Progenitor cell of endocrine pancreas (in vitro differentiated cells): ENCODE measurements around the gene CRY2. TPM values are rescaled to one million over a fixed set of nuclear protein-coding genes. Genes with fewer than 3 reads are reported as not detected.

ENCODE experiments used
- DNase-seq: peaks from one replicate; pipeline ENCODE4 v3.0.0; 2021; ENCODE audit warnings: low spot score; ENCODE audit not compliant: unreplicated experiment
- H3K27ac Mint-ChIP-seq: 2 replicates; pipeline ENCODE4 v1.8.0; 2021; ENCODE audit warnings: mild to moderate bottlenecking, moderate library complexity, mixed read lengths
- H3K27me3 Mint-ChIP-seq: 2 replicates; pipeline ENCODE4 v1.8.0; 2021; ENCODE audit warnings: mixed read lengths
- H3K36me3 Mint-ChIP-seq: 2 replicates; pipeline ENCODE4 v1.8.0; 2022; ENCODE audit warnings: mixed read lengths; ENCODE audit not compliant: insufficient read depth
- H3K4me1 Mint-ChIP-seq: 2 replicates; pipeline ENCODE4 v1.8.0; 2021; ENCODE audit warnings: low read depth, mixed read lengths
- H3K4me3 Mint-ChIP-seq: 2 replicates; pipeline ENCODE4 v1.8.0; 2021; ENCODE audit warnings: low read depth, mild to moderate bottlenecking, moderate library complexity, mixed read lengths
- H3K9me3 Mint-ChIP-seq: 2 replicates; pipeline ENCODE4 v1.8.0; 2021; ENCODE audit warnings: low read depth, mixed read lengths
- CTCF ChIP-seq: fragments of 200-600 bp; sonication (generic); IDR thresholded peaks from one replicate; pipeline ENCODE4 v1.5.0; 2021; ENCODE audit warnings: antibody characterized with exemption, mild to moderate bottlenecking; ENCODE audit not compliant: unreplicated experiment
- total RNA-seq: library from RNA; stranded (reverse); gene quantifications from 2 replicates; pipeline ENCODE4 v1.2.1, GENCODE V29; 2021

CRY2 gene
- total RNA-seq, 1 donor from 2014 or later, result 34.1 TPM

- no peak overlapping the region for H3K27ac Mint-ChIP-seq
- no peaks in the 10 kb centered on the region for H3K27me3 Mint-ChIP-seq
- H3K36me3 Mint-ChIP-seq, result peaks cover 14% of the 10 kb centered on the region
- H3K9me3 Mint-ChIP-seq, result no peaks in the 10 kb centered on the region
- no peak for TF ChIP-seq CTCF
- DNase-seq, result no peak
- H3K4me3 Mint-ChIP-seq, result no peak overlapping the region
- no peaks in the 10 kb centered on the region for H3K4me1 Mint-ChIP-seq
Observed at GRCh38 chr11:45877221-45877620, 29.9 kb downstream of the CRY2 start.

- no peaks in the 10 kb centered on the region for H3K9me3 Mint-ChIP-seq
- TF ChIP-seq CTCF, result no peak
- peaks cover 17% of the 10 kb centered on the region for H3K36me3 Mint-ChIP-seq
- no peak for DNase-seq
- no peaks in the 10 kb centered on the region for H3K27me3 Mint-ChIP-seq
- no peak overlapping the region for H3K4me3 Mint-ChIP-seq
- H3K27ac Mint-ChIP-seq, result no peak overlapping the region
- H3K4me1 Mint-ChIP-seq, result no peaks in the 10 kb centered on the region
Observed at GRCh38 chr11:45877845-45878244, 30.6 kb downstream of the CRY2 start.

GRCh38 chr11:45879803-45880686 lies 32.8 kb downstream of the CRY2 start:
- no peak overlapping the region for H3K4me3 Mint-ChIP-seq
- H3K4me1 Mint-ChIP-seq, result no peaks in the 10 kb centered on the region
- no peaks in the 10 kb centered on the region for H3K27me3 Mint-ChIP-seq
- H3K9me3 Mint-ChIP-seq, result no peaks in the 10 kb centered on the region
- H3K36me3 Mint-ChIP-seq, result peaks cover 15% of the 10 kb centered on the region
- no peak overlapping the region for H3K27ac Mint-ChIP-seq
- no peak for TF ChIP-seq CTCF
- DNase-seq, result no peak

GRCh38 chr11:45880772-45881570 lies 33.7 kb downstream of the CRY2 start:
- TF ChIP-seq CTCF, result no peak
- H3K27me3 Mint-ChIP-seq, result no peaks in the 10 kb centered on the region

GRCh38 chr11:45881708-45882368 lies 34.6 kb downstream of the CRY2 start:
- no peak overlapping the region for H3K27ac Mint-ChIP-seq

More at GRCh38 chr11:45880772-45881570, 33.7 kb downstream of the CRY2 start:
- Mint-ChIP-seq H3K9me3 (no peaks in the 10 kb centered on the region), H3K4me3 (no peak overlapping the region), H3K27ac (no peak overlapping the region), H3K36me3 (peaks cover 11% of the 10 kb centered on the region), H3K4me1 (no peaks in the 10 kb centered on the region)
- DNase-seq, result no peak

More at GRCh38 chr11:45881708-45882368, 34.6 kb downstream of the CRY2 start:
- H3K36me3 Mint-ChIP-seq, result peaks cover 9% of the 10 kb centered on the region
- DNase-seq, result no peak
- no peak for TF ChIP-seq CTCF
- H3K9me3 Mint-ChIP-seq, result no peaks in the 10 kb centered on the region
- H3K27me3 Mint-ChIP-seq, result no peaks in the 10 kb centered on the region
- H3K4me3 Mint-ChIP-seq, result no peak overlapping the region
- no peaks in the 10 kb centered on the region for H3K4me1 Mint-ChIP-seq
